SJSA1 (cell line): Measurements from ENCODE around the gene CLMP. TPM values are rescaled to one million over a fixed set of nuclear protein-coding genes. Genes with fewer than 3 reads are reported as not detected.
"Not testable (repeated sequence)": the region's sequence is repeated elsewhere in the genome, so short reads cannot be mapped to it uniquely, and the experiment has no call there.

Experiments used
- DNase-seq, 2 experiments: peaks; one replicate each; pipeline ENCODE4 v3.0.0-alpha.2; 2015 to 2020; ENCODE audit warnings: low spot score in 2 of 2, low read depth in 1 of 2
- H3K27ac ChIP-seq: fragments of 250-450 bp; sonication (Bioruptor Pico); 2 replicates; pipeline ENCODE4 v1.5.1; 2020; ENCODE audit warnings: mild to moderate bottlenecking, moderate library complexity
- H3K27me3 ChIP-seq: fragments of 250-450 bp; sonication (Bioruptor Pico); replicated peaks from 2 replicates; pipeline ENCODE4 v1.5.1; 2020; ENCODE audit warnings: mild to moderate bottlenecking, moderate library complexity
- H3K36me3 ChIP-seq: fragments of 250-450 bp; sonication (Bioruptor Pico); 2 replicates; pipeline ENCODE4 v1.5.1; 2020; ENCODE audit warnings: mild to moderate bottlenecking
- H3K4me1 ChIP-seq: fragments of 250-450 bp; sonication (Bioruptor Pico); replicated peaks from 2 replicates; pipeline ENCODE4 v1.6.1; 2021; ENCODE audit warnings: mild to moderate bottlenecking
- H3K4me3 ChIP-seq: fragments of 250-450 bp; sonication (Bioruptor Pico); 2 replicates; pipeline ENCODE4 v1.5.1; 2020; ENCODE audit warnings: mild to moderate bottlenecking
- H3K9me3 ChIP-seq: fragments of 250-450 bp; sonication (Bioruptor Pico); replicated peaks from 2 replicates; pipeline ENCODE4 v1.5.1; 2020; ENCODE audit warnings: mild to moderate bottlenecking
- total RNA-seq: library from RNA; depleted of rRNA; stranded (reverse); fragments of >200 nt; shearing (Covaris generic); gene quantifications from 2 replicates; pipeline ENCODE4 v1.2.3, GENCODE V29; 2014

CLMP gene
- total RNA-seq, 1 experiment from 2014 or later, result 21.6 TPM

DNA sequence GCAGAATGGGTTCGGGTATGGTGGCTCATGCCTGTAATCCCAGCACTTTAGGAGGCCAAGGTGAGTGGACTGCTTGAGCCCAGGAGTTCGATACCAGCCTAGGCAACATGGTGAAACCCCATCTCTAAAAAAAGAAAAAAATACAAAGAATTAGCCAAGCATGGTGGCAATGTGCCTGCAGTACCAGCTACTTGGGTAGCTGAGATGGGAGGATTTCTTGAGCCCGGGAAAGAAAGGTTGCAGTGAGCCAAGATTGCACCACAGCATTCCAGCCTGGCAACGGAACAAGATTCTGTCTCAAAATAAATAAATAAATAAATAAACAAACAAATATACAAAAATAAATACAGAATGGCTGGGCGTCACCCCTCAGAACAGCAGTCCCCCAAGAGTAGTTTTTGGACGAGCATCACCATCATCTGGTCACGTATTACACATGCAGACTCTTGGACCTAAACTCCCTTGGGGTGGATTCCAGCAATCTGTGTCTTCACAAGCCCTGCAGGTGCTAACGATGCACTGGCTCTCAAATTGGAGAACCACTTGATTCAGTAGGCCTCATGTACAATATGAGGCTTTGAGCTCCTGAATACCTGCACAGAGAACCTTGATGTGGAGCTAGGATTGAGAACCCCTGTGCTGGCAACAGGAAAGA is 33.5 kb downstream of the CLMP start:
- Histone ChIP-seq H3K36me3 (peaks cover 2% of the 10 kb centered on the region; the same call in 1 of the 2 replicates), H3K9me3 (no peaks in the 10 kb centered on the region), H3K4me1 (peaks cover 13% of the 10 kb centered on the region), H3K27me3 (no peaks in the 10 kb centered on the region), H3K4me3 (no peak overlapping the region), H3K27ac (no peak overlapping the region)
- no peak for DNase-seq

DNA sequence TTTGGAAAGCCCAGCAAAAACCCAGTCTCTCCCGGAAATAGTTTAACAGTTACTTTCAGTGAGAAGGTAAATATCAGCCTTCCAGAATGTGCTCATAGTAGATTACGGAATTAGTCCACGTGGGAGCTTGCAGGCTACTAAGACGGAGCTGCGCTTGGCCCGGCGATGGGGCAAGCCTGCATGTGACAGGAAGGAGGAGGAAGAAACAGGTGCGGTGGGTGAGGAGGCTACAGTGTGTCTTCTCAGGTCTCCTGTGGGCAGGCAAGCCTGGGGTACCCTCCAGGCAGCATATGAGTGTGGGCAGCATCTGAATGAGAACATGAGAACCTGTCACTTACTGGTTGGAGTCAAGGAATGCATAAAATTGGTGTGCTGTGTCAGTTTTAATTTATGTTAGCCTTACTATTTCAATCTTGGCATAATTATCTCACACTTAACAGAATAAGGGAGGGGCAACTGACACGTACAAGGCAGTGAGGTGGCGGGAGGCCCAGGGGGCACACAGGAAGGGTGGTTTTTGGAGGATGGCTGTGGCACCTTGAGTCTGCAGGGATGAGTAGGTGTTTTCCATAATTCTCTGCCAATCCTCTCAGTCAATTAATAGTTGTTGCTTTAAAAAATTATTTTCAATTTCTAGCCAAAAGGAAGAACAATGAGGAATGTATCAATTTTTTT is 35.7 kb downstream of the CLMP start:
- Histone ChIP-seq H3K36me3 (peaks cover 7% of the 10 kb centered on the region; the same call in 1 of the 2 replicates), H3K9me3 (no peaks in the 10 kb centered on the region), H3K27me3 (no peaks in the 10 kb centered on the region), H3K4me3 (no peak overlapping the region), H3K4me1 (0 out of 2 replicates have a peak, but pooled peaks cover 4% of the 10 kb centered on the region), H3K27ac (no peak overlapping the region)
- no peak for DNase-seq

DNA sequence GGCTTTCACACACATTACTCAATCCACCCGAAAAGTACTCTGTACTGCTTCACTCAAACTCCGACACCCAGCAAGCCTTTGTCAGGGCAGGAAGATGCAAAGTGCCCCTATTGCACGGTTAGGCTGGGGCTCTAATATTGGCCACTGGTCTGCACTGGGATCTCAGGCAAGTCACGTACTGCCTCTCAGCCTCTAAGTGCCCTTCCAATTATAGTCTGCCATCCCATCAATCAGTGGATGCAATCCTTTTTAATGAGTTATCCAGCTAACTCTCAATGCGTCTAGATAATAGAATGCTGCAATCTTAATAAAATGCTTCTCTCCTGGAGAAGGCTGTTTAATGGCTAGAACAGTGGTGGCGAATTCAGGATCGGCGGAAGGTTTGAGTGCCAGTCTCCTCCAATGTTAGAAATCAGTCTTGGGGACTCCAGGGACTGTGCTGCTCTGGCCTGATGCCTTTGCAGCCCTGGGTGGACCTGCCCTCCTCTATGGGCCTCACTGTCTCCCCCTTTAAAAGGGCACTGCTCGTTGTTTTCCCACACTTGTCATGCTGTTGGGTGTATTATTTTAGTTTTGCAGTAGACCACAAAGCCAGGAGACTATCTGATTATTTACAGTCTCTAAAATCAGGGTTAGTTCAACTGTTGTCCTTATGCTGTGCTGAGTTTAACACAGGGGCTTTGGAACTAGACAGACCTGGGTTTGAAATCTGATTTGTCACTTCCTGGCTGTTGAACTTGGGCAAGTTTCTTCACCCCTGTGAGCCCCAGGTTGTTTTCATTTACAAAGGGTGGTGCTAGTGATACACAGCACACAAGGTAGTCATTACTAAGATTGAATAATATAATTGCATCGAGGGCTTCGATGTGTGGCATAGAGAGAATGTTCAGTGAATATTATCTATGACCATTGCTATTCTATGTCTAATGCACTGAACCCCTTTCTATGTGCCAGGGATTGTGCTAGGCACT is 36.7 kb downstream of the CLMP start:
- Histone ChIP-seq H3K9me3 (no peaks in the 10 kb centered on the region), H3K36me3 (peaks cover 7% of the 10 kb centered on the region; the same call in 1 of the 2 replicates), H3K27ac (no peak overlapping the region), H3K27me3 (no peaks in the 10 kb centered on the region), H3K4me3 (no peak overlapping the region), H3K4me1 (0 out of 2 replicates have a peak, but pooled peaks cover 4% of the 10 kb centered on the region)
- DNase-seq, result no peak

DNA sequence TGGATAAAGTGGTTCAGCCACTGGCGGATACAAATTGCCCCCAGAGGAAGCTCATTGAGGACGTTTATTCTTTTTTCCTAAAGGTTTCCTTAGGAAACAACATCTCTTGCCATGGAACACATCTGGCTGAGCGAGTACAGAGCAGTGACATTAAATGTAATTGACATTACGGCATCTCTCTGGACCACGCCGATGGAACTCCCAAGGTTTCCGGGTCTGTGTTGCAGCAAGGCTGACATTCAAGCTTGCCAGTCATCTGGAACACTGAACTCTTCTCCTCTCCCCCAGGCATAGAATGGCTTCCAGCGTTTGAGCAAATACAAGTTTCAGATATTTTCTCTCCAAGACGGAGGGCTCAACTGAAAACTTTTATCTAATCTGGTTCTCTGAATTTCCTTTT is 42.1 kb downstream of the CLMP start:
- peaks cover 7% of the 10 kb centered on the region; the same call in 1 of the 2 replicates for H3K36me3 ChIP-seq
- no peak overlapping the region for H3K4me3 ChIP-seq
- no peaks in the 10 kb centered on the region for H3K27me3 ChIP-seq
- H3K4me1 ChIP-seq, result no peaks in the 10 kb centered on the region
- DNase-seq, result no peak
- no peak overlapping the region for H3K27ac ChIP-seq
- H3K9me3 ChIP-seq, result no peaks in the 10 kb centered on the region

DNA sequence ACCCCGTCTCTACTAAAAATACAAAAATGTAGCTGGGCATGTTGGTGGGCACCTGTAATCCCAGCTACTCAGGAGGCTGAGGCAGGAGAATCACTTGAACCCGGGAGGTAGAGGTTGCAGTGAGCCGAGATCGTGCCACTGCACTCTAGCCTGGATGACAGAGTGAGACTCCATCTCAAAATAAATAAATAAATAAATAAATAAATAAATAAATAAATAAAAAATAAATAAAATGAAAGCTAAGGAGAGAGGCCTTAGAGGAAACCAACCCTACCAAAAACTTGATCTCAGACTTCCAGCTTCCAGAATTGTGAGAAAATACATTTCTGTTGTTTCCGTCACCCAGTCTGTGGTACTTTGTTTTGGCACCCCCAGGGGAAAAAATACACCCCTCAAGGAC is 42.7 kb downstream of the CLMP start:
- not testable (repeated sequence) for H3K27ac ChIP-seq, H3K9me3 ChIP-seq, DNase-seq, H3K27me3 ChIP-seq, H3K36me3 ChIP-seq, H3K4me1 ChIP-seq, H3K4me3 ChIP-seq

DNA sequence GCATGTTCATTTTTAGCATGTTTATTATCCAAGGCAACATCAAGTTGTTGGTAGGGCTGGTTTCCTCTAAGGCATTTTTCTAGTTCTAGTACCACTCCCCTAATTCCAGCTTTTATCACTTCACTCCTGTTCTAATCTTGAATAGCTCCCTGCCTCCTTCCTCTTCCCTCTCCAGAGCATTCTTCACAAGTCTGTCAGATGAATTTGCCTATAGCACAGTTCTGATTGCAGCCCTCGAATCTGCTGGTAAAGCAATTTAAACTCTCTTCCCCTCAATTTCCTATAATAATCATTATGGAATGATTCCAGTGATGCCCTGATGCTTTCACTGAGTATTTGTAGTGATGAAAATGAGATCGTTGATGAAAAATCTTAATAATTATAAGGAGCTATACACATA is 43.3 kb downstream of the CLMP start:
- no peak for DNase-seq
- Histone ChIP-seq H3K9me3 (no peaks in the 10 kb centered on the region), H3K27me3 (no peaks in the 10 kb centered on the region), H3K27ac (no peak overlapping the region), H3K36me3 (peaks cover 7% of the 10 kb centered on the region; the same call in 1 of the 2 replicates), H3K4me3 (no peak overlapping the region), H3K4me1 (no peaks in the 10 kb centered on the region)

DNA sequence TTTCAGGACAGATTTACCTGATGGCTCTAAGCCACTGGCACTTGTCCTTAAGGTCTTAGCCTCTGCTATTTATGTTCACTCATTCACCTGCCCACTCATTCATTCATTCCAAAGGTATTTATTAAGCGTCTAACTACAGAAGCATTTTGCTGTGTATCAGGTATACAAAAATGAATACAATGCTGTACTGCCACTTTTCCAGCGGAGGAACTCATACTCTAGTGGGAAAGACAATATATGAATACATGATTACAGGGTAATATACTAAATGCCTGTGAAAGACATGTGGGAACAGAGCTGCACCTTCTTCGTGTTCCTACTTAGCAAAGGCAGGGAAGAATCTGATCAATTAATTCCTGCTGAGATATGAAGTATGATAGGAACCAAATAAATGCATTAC is 43.7 kb downstream of the CLMP start:
- peaks cover 5% of the 10 kb centered on the region; the same call in 1 of the 2 replicates for H3K36me3 ChIP-seq
- H3K27me3 ChIP-seq, result no peaks in the 10 kb centered on the region
- DNase-seq, result no peak
- no peak overlapping the region for H3K27ac ChIP-seq
- H3K4me3 ChIP-seq, result no peak overlapping the region
- H3K4me1 ChIP-seq, result no peaks in the 10 kb centered on the region
- H3K9me3 ChIP-seq, result no peaks in the 10 kb centered on the region

DNA sequence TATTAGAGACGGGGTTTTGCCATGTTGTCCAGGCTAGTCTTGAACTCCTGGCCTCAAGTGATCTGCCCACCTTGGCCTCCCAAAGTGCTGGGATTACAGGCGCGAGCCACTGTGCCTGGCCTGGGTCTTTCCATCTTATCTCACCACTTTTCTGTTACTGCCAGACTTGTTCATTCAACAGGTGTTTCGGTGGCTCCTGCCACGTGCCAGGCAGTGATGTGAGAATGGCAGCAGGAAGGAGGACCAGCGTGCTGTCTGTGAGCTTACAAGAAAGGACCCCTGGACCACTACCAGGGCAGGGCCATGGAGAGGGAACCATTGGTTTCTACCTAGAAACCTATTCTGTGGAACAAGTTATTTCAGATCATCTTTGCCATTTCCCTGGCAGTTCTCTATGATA is 44.2 kb downstream of the CLMP start:
- H3K27ac ChIP-seq, result no peak overlapping the region
- H3K9me3 ChIP-seq, result no peaks in the 10 kb centered on the region

DNA sequence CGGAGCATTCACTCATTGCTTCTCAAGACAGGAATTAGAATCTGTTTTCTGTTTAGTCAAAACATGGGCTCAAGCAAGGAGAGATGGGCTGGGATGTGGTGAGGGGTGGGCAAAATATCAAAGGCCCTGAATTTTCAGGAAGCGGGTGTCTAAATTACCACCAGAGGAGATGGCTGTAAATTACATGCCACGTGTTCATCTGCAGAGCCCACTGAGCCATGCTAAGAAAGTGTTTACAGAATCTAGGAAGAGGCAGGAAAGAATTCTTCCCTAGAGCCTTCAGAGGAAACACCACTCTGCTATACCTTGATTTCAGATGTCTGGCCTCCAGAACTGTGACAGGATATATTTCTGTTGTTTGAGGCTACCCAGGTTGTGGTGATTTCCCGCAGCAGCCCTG is 46.1 kb downstream of the CLMP start:
- Histone ChIP-seq H3K9me3 (no peaks in the 10 kb centered on the region), H3K4me3 (no peak overlapping the region), H3K27ac (no peak overlapping the region), H3K36me3 (no peaks in the 10 kb centered on the region), H3K27me3 (no peaks in the 10 kb centered on the region), H3K4me1 (peaks cover 13% of the 10 kb centered on the region)
- no peak for DNase-seq

More for the DNA sequence above, 44.2 kb downstream of the CLMP start:
- Histone ChIP-seq H3K4me3 (no peak overlapping the region), H3K36me3 (no peaks in the 10 kb centered on the region; the same call in 1 of the 2 replicates), H3K4me1 (peaks cover under 1% of the 10 kb centered on the region), H3K27me3 (no peaks in the 10 kb centered on the region)
- DNase-seq, result no peak

DNA sequence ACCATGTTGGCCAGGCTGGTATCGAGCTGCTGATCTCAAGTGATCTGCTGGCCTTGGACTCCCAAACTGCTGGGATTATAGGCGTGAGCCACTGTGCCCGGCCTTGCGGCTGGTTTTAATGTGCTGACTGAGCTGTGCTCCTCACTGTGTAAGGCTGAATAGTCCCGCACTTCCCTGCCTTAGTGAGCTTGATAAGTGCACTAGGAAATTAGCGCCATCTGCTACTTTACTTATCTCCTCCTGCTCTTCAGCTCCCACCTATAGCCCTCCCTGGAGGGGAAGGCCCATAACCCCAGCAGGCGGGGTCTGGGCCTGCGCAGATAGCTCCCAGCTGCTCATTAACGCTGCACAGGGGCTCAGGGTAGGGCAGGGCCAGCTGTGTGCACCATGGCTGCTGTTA is 49.4 kb downstream of the CLMP start:
- no peak for DNase-seq
- Histone ChIP-seq H3K4me1 (peaks cover 22% of the 10 kb centered on the region), H3K4me3 (no peak overlapping the region), H3K9me3 (no peaks in the 10 kb centered on the region), H3K27me3 (no peaks in the 10 kb centered on the region), H3K27ac (no peak overlapping the region; the same call in 1 of the 2 replicates), H3K36me3 (no peaks in the 10 kb centered on the region)

DNA sequence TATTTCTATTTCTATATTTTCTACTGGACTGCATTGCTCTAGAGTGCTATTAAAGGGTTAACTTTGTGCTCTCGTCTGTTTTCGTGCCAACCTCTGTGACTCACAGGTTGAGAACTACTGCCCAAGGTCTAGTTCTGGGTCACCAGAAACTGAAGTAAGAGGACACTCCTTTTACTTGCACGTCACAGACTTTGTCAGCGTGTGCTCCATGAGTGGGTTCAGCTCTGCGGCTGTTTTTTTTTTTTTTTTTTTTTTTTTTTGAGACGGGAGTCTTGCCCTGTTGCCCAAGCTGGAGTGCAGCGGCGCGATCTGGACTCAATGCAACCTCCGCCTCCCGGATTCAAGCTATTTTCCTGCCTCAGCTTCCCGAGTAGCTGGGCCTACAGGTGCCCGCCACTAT is 49.8 kb downstream of the CLMP start:
- Histone ChIP-seq H3K9me3 (no peaks in the 10 kb centered on the region), H3K4me3 (no peak overlapping the region), H3K27ac (no peak overlapping the region; the same call in 1 of the 2 replicates), H3K27me3 (no peaks in the 10 kb centered on the region), H3K4me1 (peaks cover 22% of the 10 kb centered on the region), H3K36me3 (no peaks in the 10 kb centered on the region)
- peak; percentile 44 to 64 for DNase-seq

DNA sequence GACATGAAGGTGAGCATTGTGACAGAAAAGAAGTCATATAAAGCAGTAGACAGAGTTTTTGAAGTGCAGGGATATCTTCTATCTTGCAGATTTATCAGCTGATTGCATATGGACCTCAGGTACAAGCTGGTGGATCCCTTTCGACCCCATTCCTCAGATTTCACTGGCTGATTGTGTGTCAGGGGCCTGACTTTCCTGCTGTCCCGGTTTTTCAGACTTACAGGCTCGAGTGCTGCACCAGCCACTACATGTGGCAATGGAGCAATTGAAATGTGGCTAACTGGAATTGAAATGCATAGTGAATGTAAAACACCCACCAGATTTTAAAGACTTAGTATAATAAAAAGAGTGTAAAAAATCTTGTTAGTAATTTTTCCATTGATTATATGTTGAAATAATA is 50.3 kb downstream of the CLMP start:
- no peak overlapping the region for H3K4me3 ChIP-seq
- no peak overlapping the region for H3K27ac ChIP-seq

DNA sequence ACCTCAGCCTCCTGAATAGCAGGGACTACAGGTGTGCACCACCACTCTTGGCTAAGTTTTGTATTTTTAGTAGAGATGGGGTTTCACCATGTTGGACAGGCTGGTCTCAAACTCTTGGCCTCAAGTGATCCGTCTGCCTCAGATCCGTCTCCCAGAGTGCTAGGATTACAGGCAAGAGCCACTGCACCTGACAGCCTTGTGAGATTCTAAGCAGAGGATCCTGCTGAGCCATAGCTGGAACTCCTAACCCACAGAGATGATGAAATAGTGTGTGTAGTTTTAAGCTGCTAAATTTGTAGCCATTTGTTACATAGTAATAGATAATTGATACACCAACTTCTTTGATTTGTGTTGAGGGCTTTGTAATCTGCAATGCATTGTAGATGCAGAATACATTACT is 51.1 kb downstream of the CLMP start:
- Histone ChIP-seq H3K9me3 (no peaks in the 10 kb centered on the region), H3K27me3 (no peaks in the 10 kb centered on the region), H3K27ac (no peak overlapping the region), H3K4me1 (peaks cover 27% of the 10 kb centered on the region), H3K36me3 (no peaks in the 10 kb centered on the region), H3K4me3 (no peak overlapping the region)
- DNase-seq, result no peak

More for the DNA sequence above, 50.3 kb downstream of the CLMP start:
- peaks cover 22% of the 10 kb centered on the region for H3K4me1 ChIP-seq
- H3K36me3 ChIP-seq, result no peaks in the 10 kb centered on the region
- H3K9me3 ChIP-seq, result no peaks in the 10 kb centered on the region
- no peak for DNase-seq
- H3K27me3 ChIP-seq, result no peaks in the 10 kb centered on the region
